IMR-90 (cell line): ENCODE data around the gene HES7. TPM values are rescaled to one million over a fixed set of nuclear protein-coding genes. Genes with fewer than 3 reads are reported as not detected.
A peak's percentile ranks its signal among the peaks of the same experiment; 100 is the strongest.

Source experiments
- ATAC-seq: fragments of 200-7000 bp; cut with Tn5 transposase; 2 replicates; pipeline ENCODE4 v1.9.1; 2020; ENCODE audit warnings: low read depth, mild to moderate bottlenecking, moderate library complexity
- BruUV-seq: library from RNA; stranded (reverse); fragments of 400-500 nt; replicated peaks from 2 replicates; lab custom pipeline; 2021; lab: Mats Ljungman, UMichigan
- CTCF ChIA-PET: fragments of 300-600 bp; formaldehyde crosslinking; extraction: SDS; loops from one replicate; lab custom pipeline; 2021; ENCODE audit warnings: antibody characterized with exemption; lab: Yijun Ruan, JAX
- POLR2A ChIA-PET: fragments of 300-600 bp; sonication (Branson Sonifier 250); formaldehyde crosslinking; loops from one replicate; lab custom pipeline; 2022; ENCODE audit warnings: antibody characterized with exemption; ENCODE audit not compliant: unreplicated experiment; lab: Charles Lee
- DNase-seq: peaks from one replicate; pipeline ENCODE4 v3.0.0; 2013
- H2AFZ ChIP-seq: replicated peaks from 2 replicates; pipeline ENCODE3; 2013; ENCODE audit warnings: low read length, mild to moderate bottlenecking; ENCODE audit not compliant: poor library complexity
- H2AK5ac ChIP-seq: 2 replicates; pipeline ENCODE4 v1.6.1; 2013; ENCODE audit warnings: low read depth, low read length, inconsistent platforms
- H2AK9ac ChIP-seq: replicated peaks from 2 replicates; pipeline ENCODE3; 2013; ENCODE audit warnings: mild to moderate bottlenecking, low read depth, low read length, moderate library complexity; ENCODE audit not compliant: poor library complexity
- H2BK120ac ChIP-seq: 2 replicates; pipeline ENCODE4 v1.6.1; 2013; ENCODE audit warnings: low read depth, low read length, inconsistent platforms
- H2BK15ac ChIP-seq: 3 replicates; pipeline ENCODE4 v1.6.1; 2013; ENCODE audit warnings: low read depth, low read length, inconsistent platforms
- H2BK20ac ChIP-seq: 2 replicates; pipeline ENCODE4 v1.6.1; 2013; ENCODE audit warnings: low read depth, mild to moderate bottlenecking, inconsistent platforms, low read length, moderate library complexity
- H2BK5ac ChIP-seq: 2 replicates; pipeline ENCODE4 v1.6.1; 2013; ENCODE audit warnings: mild to moderate bottlenecking, low read depth, low read length, inconsistent platforms; ENCODE audit not compliant: poor library complexity, severe bottlenecking
- H3K14ac ChIP-seq: replicated peaks from 2 replicates; pipeline ENCODE4 v1.6.1; 2013; ENCODE audit warnings: low read depth, low read length, inconsistent platforms
- H3K18ac ChIP-seq: 2 replicates; pipeline ENCODE4 v1.6.1; 2013; ENCODE audit warnings: low read depth, low read length, control low read depth
- H3K23ac ChIP-seq: 2 replicates; pipeline ENCODE4 v1.6.1; 2013; ENCODE audit warnings: low read depth, low read length, inconsistent platforms
- H3K27ac ChIP-seq: 2 replicates; pipeline ENCODE4 v1.5.1; 2013; ENCODE audit warnings: mild to moderate bottlenecking, control low read depth, low read length; ENCODE audit not compliant: insufficient read depth
- H3K27me3 ChIP-seq: 2 replicates; pipeline ENCODE4 v1.6.1; 2013; ENCODE audit warnings: low read length; ENCODE audit not compliant: control insufficient read depth, insufficient read depth
- H3K36me3 ChIP-seq: 2 replicates; pipeline ENCODE4 v1.6.1; 2013; ENCODE audit warnings: low read length, mixed read lengths; ENCODE audit not compliant: control insufficient read depth, insufficient read depth
- H3K4ac ChIP-seq: 2 replicates; pipeline ENCODE4 v1.6.1; 2013; ENCODE audit warnings: low read depth, low read length, inconsistent platforms
- H3K4me1 ChIP-seq: 2 replicates; pipeline ENCODE4 v1.6.1; 2013; ENCODE audit warnings: low read length, mixed read lengths; ENCODE audit not compliant: control insufficient read depth, insufficient read depth
- H3K4me2 ChIP-seq: 2 replicates; pipeline ENCODE4 v1.6.1; 2013; ENCODE audit warnings: low read depth, mild to moderate bottlenecking, control low read depth, low read length, moderate library complexity
- H3K4me3 ChIP-seq: 2 replicates; pipeline ENCODE4 v1.5.1; 2013; ENCODE audit warnings: low read depth, mild to moderate bottlenecking, control low read depth, low read length, moderate library complexity; ENCODE audit not compliant: insufficient read depth
- H3K56ac ChIP-seq: 2 replicates; pipeline ENCODE4 v1.6.1; 2013; ENCODE audit warnings: low read length, inconsistent platforms; ENCODE audit not compliant: insufficient read depth; ENCODE audit errors: extremely low read depth
- H3K79me1 ChIP-seq, 2 experiments: 2 replicates each; pipeline ENCODE4 v1.6.1; 2013; ENCODE audit warnings: low read length in 2 of 2, inconsistent platforms in 1 of 2, low read depth in 1 of 2
- H3K9ac ChIP-seq: 2 replicates; pipeline ENCODE4 v1.6.1; 2013; ENCODE audit warnings: low read depth, low read length, control low read depth
- H3K9me1 ChIP-seq: 2 replicates; pipeline ENCODE4 v1.6.1; 2013; ENCODE audit warnings: low read length, inconsistent platforms; ENCODE audit not compliant: insufficient read depth
- H3K9me3 ChIP-seq: 2 replicates; pipeline ENCODE4 v1.6.1; 2013; ENCODE audit warnings: low read length; ENCODE audit not compliant: control insufficient read depth, insufficient read depth
- H4K20me1 ChIP-seq: 2 replicates; pipeline ENCODE4 v1.6.1; 2013; ENCODE audit warnings: low read length, inconsistent platforms; ENCODE audit not compliant: insufficient read depth
- H4K5ac ChIP-seq: 2 replicates; pipeline ENCODE4 v1.6.1; 2013; ENCODE audit warnings: mild to moderate bottlenecking, low read depth, low read length, control low read depth
- H4K8ac ChIP-seq, 2 experiments: 2 replicates each; pipeline ENCODE4 v1.6.1; 2013; ENCODE audit warnings: low read depth in 2 of 2, low read length in 2 of 2, control low read depth in 1 of 2, inconsistent platforms in 1 of 2
- H4K91ac ChIP-seq: 2 replicates; pipeline ENCODE4 v1.6.1; 2013; ENCODE audit warnings: low read depth, low read length, inconsistent platforms; ENCODE audit not compliant: insufficient read depth
- CTCF ChIP-seq: conservative IDR thresholded peaks from 2 replicates; pipeline ENCODE4 v1.5.1; 2012; ENCODE audit warnings: mild to moderate bottlenecking, low read depth, low read length, improper control_type of control experiment
- ELK1 ChIP-seq: fragments of 150-350 bp; IDR thresholded peaks from 2 replicates; pipeline ENCODE4 v1.6.1; 2016; ENCODE audit warnings: low read depth, mild to moderate bottlenecking, low read length, moderate library complexity, borderline replicate concordance
- MAZ ChIP-seq: IDR thresholded peaks from 2 replicates; pipeline ENCODE4 v1.6.1; 2012; ENCODE audit warnings: low read depth, mild to moderate bottlenecking, low read length, improper control_type of control experiment, moderate library complexity, borderline replicate concordance
- RAD21 ChIP-seq: IDR thresholded peaks from 2 replicates; pipeline ENCODE4 v1.6.1; 2012; ENCODE audit warnings: low read length, improper control_type of control experiment
- SMC3 ChIP-seq: fragments of 150-350 bp; IDR thresholded peaks from 2 replicates; pipeline ENCODE4 v1.6.1; 2016; ENCODE audit warnings: low read depth, mild to moderate bottlenecking, antibody characterized with exemption, low read length, moderate library complexity
- WGBS, 2 experiments: methylation state at CpG; one replicate each; pipeline versions ENCODE4 v1.1.5 to v1.1.7; 2013; ENCODE audit warnings: missing lambda C conversion rate in 2 of 2; ENCODE audit not compliant: insufficient read length in 1 of 2; ENCODE audit errors: extremely low coverage in 2 of 2; 5-methylcytosine and 5-hydroxymethylcytosine counted together
- dilution Hi-C: fragments of 300-500 bp; cut with HindIII; formaldehyde crosslinking; loops from one replicate; pipeline ENCODE4 v1.14.3; 2018; ENCODE audit warnings: low sequenced_read_pairs; ENCODE audit not compliant: unreplicated experiment
- in situ Hi-C: fragments of 300-500 bp; cut with MboI; formaldehyde crosslinking; loops from 3 replicates; pipeline ENCODE4 v1.14.3; 2019; ENCODE audit warnings: low sequenced_read_pairs, inconsistent platforms, mixed read lengths
- intact Hi-C: fragments of 100-400 bp; cut with micrococcal nuclease; formaldehyde crosslinking; loops from 2 replicates; pipeline ENCODE4 v1.10.0; 2022
- polyA plus RNA-seq, 3 experiments: library from polyadenylated mRNA; depleted of rRNA; stranded (reverse); fragments of >200 nt; gene quantifications; 2 replicates each; pipeline ENCODE4 v1.2.3, GENCODE V29; 2012; ENCODE audit warnings: low replicate concordance in 1 of 3
- total RNA-seq: library from RNA; depleted of rRNA; stranded (reverse); fragments of >200 nt; gene quantifications from 2 replicates; pipeline ENCODE4 v1.2.3, GENCODE V29; 2012

Gene HES7
- total and polyA plus RNA-seq, 2 of the 4 experiments (the other 2 are of a cell fraction), result 0.43 TPM; not detected in 1

DNA sequence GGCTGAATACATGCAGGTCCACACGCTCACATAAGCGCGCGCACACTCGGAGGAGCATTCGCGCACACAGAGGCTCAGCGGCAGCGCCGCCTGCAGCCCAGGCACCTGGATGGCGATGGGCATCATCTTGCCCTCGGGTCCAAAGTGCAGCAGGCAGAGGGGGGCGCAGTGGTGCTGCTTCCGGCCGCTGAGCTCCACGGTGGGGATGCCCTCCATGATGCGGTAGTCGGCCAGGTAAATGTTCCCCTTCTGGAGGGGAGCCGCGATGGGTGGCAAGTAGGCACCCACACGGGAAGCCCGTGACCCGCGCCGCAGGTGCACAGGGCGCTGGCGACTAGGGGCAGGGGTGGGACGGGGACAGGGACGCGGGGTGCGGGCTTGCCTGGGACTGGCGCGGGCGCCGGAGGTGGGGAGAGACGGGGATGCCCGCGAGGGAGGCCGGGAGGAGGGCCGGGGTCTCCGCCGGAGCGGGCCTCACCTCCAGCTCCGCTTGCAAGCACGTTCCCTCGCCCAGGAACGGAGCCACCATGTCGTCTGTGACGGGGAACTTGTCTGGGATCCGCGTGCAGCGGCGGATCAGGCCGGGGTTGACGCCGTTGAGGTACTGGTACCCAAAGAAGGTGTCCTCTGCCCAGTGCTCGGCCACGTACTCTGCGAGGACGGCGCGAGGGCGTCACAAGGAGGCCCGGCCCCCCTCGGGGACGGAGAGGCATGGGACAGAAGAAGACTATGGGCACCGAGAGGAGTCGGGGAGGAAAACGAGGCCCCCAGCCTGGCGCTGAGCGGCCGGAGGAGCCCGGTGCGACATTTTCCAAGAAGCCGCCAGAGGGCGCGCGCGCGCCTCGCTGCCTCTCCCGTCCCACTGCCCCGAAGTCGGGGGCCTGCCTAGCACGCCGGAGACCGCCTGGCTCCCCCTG, 44.4 kb downstream of the HES7 start:
- H3K18ac ChIP-seq, result no peak overlapping the region
- no peak overlapping the region for H4K91ac ChIP-seq
- intact Hi-C loops, result loop anchor here (1.0 to 5.0 kb wide), 2 partner anchors 39 to 78 kb away; partner anchors contain the start of gene ALOXE3
- BruUV-seq, result no TSS peak
- peak overlapping the region; percentile 48 for H3K4me3 ChIP-seq
- H2AK9ac ChIP-seq, result no peak overlapping the region
- H3K14ac ChIP-seq, result no peak overlapping the region
- peak overlapping the region; percentile 98 for H3K4me2 ChIP-seq
- no peaks in the 10 kb centered on the region for H4K20me1 ChIP-seq
- DNase-seq (peak; percentile 33), ATAC-seq (peak; percentile 98)
- WGBS, 2 experiments, result 2% methylated on average over 42 of the region's 87 CpGs; no CpG with 5 or more reads in 1 of the 2 experiments
- no peak overlapping the region for H2AK5ac ChIP-seq
- 0 out of 2 replicates have a peak, but pooled peaks cover 1% of the 10 kb centered on the region for H3K4me1 ChIP-seq
- in situ Hi-C loops, result loop anchor here (25.0 kb wide), 2 partner anchors 233 to 683 kb away; partner anchors contain the start of genes ARHGEF15 and SPDYE4
- ChIA-PET CTCF (interaction anchor here (1.0 kb wide), 1 partner anchor 40 kb away, joined by 3 read pairs; no protein-coding TSS in a partner anchor), POLR2A (no interaction called here)
- no peak overlapping the region for H3K27ac ChIP-seq
- TF ChIP-seq ELK1 (no peak), SMC3 (peak; percentile 47), CTCF (peak; percentile 77), RAD21 (peak; percentile 63), MAZ (peak; percentile 65; the same call in 1 of the 2 replicates)
- H3K79me1 ChIP-seq, result no peaks in the 10 kb centered on the region
- no peak overlapping the region for H2BK120ac ChIP-seq
- H3K9me3 ChIP-seq, result no peaks in the 10 kb centered on the region
- no peak overlapping the region for H4K5ac ChIP-seq
- H2BK5ac ChIP-seq, result no peak overlapping the region
- H3K23ac ChIP-seq, result no peak overlapping the region
- dilution Hi-C loops, result no loop called here
- no peaks in the 10 kb centered on the region for H3K36me3 ChIP-seq
- no peak overlapping the region for H4K8ac ChIP-seq
- no peak overlapping the region for H3K56ac ChIP-seq
- no peak overlapping the region for H2BK15ac ChIP-seq
- no peak overlapping the region for H3K4ac ChIP-seq
- H2BK20ac ChIP-seq, result no peak overlapping the region
- H2AFZ ChIP-seq, result peak overlapping the region; percentile 92
- peaks cover 64% of the 10 kb centered on the region for H3K27me3 ChIP-seq
- H3K9ac ChIP-seq, result no peak overlapping the region
- no peaks in the 10 kb centered on the region for H3K9me1 ChIP-seq
